GM21576 (cell line): ENCODE data around the gene RAB11A.

ENCODE experiments used
- ATAC-seq: cut with Tn5 transposase; IDR thresholded peaks from one replicate; pipeline ENCODE4 v1.9.1; 2021; ENCODE audit warnings: mild to moderate bottlenecking, moderate library complexity; ENCODE audit not compliant: unreplicated experiment

RAB11A gene

GRCh38 chr15:65869126-65869953, at the start of gene RAB11A:
RAB11A (plus strand) TSS chr15:65869491; CDS start chr15:65869586, 95 bp downstream.
- ATAC-seq = peak; percentile 79

GRCh38 chr15:65819563-65819960, 49.7 kb upstream of the RAB11A start:
- ATAC-seq = no peak

- ATAC-seq = no peak
Measured at GRCh38 chr15:65821070-65821469, 48.2 kb upstream of the RAB11A start.

- no peak for ATAC-seq
Measured at GRCh38 chr15:65822316-65822715, 47.0 kb upstream of the RAB11A start.

GRCh38 chr15:65824031-65824743, 45.1 kb upstream of the RAB11A start:
- ATAC-seq = no peak

- no peak for ATAC-seq
Measured at GRCh38 chr15:65824941-65825544, 44.2 kb upstream of the RAB11A start.

GRCh38 chr15:65827065-65827464, 42.2 kb upstream of the RAB11A start:
- no peak for ATAC-seq

GRCh38 chr15:65828585-65828984, 40.7 kb upstream of the RAB11A start:
- ATAC-seq = no peak

- no peak for ATAC-seq
Measured at GRCh38 chr15:65829130-65829764, 40.0 kb upstream of the RAB11A start.

- no peak for ATAC-seq
Measured at GRCh38 chr15:65832549-65833364, 36.5 kb upstream of the RAB11A start.

- ATAC-seq = no peak
Measured at GRCh38 chr15:65833501-65834205, 35.6 kb upstream of the RAB11A start.

- no peak for ATAC-seq
Measured at GRCh38 chr15:65834603-65835282, 34.5 kb upstream of the RAB11A start.

- no peak for ATAC-seq
Measured at GRCh38 chr15:65835447-65835846, 33.8 kb upstream of the RAB11A start.

GRCh38 chr15:65836665-65837064, 32.6 kb upstream of the RAB11A start:
- no peak for ATAC-seq

- ATAC-seq = no peak
Measured at GRCh38 chr15:65837301-65838294, 31.7 kb upstream of the RAB11A start.

GRCh38 chr15:65839354-65839901, 29.9 kb upstream of the RAB11A start:
- ATAC-seq = no peak

GRCh38 chr15:65839985-65840384, 29.3 kb upstream of the RAB11A start:
- no peak for ATAC-seq
